Measurements from ENCODE around the gene SHD. TPM values are rescaled to one million over a fixed set of nuclear protein-coding genes. Genes with fewer than 3 reads are reported as not detected.

Gene SHD
- total and polyA plus RNA-seq, 2 of the 13 experiments (the other 11 are each of a cell fraction or from before 2014, with no cell fraction given) = 0.11 to 0.20 TPM

GRCh38 chr19:4337906-4338440 lies 58.9 kb downstream of the SHD start (continued):
- TF ChIP-seq NR2C2 (CRISPR knock-in tag; IDR thresholded peaks at IDR 0.05; ENCODE audit: borderline replicate concordance) (no peak), PBX3 (CRISPR knock-in tag; IDR thresholded peaks at IDR 0.05; ENCODE audit: borderline replicate concordance) (no peak), REXO4 (CRISPR knock-in tag; IDR thresholded peaks at IDR 0.05; ENCODE audit: borderline replicate concordance) (no peak), HMGXB3 (CRISPR knock-in tag; IDR thresholded peaks at IDR 0.05; ENCODE audit: borderline replicate concordance) (no peak), RFX1 (IDR thresholded peaks at IDR 0.05) (peak; percentile 59), ZNF766 (CRISPR knock-in tag; IDR thresholded peaks at IDR 0.05; ENCODE audit: borderline replicate concordance) (no peak), ZFX (CRISPR knock-in tag; IDR thresholded peaks at IDR 0.05; ENCODE audit: low read depth) (peak; percentile 55), GATAD1 (CRISPR knock-in tag; IDR thresholded peaks at IDR 0.05) (peak; percentile 24; the same call in 1 of the 2 replicates), KDM2A (CRISPR knock-in tag; IDR thresholded peaks at IDR 0.05; ENCODE audit: borderline replicate concordance, low read depth) (peak; percentile 18; the same call in 1 of the 2 replicates), ZBTB1 (CRISPR knock-in tag; IDR thresholded peaks at IDR 0.05; ENCODE audit: borderline replicate concordance) (no peak), ZNF792 (CRISPR knock-in tag; IDR thresholded peaks at IDR 0.05) (peak; percentile 42; the same call in 1 of the 2 replicates), ZUFSP (CRISPR knock-in tag; IDR thresholded peaks at IDR 0.05; ENCODE audit: borderline replicate concordance) (no peak), USF2 (IDR thresholded peaks at IDR 0.05; ENCODE audit: low read depth, low read length) (no peak), USF2 (CRISPR knock-in tag; IDR thresholded peaks at IDR 0.05; ENCODE audit: borderline replicate concordance) (no peak), ZNF101 (CRISPR knock-in tag; IDR thresholded peaks at IDR 0.05; ENCODE audit: borderline replicate concordance, low read depth) (no peak), NCOA1 (CRISPR knock-in tag; IDR thresholded peaks at IDR 0.05) (no peak), ZBTB49 (CRISPR knock-in tag; IDR thresholded peaks at IDR 0.05; ENCODE audit: borderline replicate concordance) (no peak)
